ENCODE results near the gene UBE2J2. TPM values are rescaled to one million over a fixed set of nuclear protein-coding genes. Genes with fewer than 3 reads are reported as not detected.

The UBE2J2 gene
- total RNA-seq, 1 experiment from 2014 or later: 62.1 TPM

- no peaks in the 10 kb centered on the region for H3K9me3 Mint-ChIP-seq (ENCODE audit: unreplicated experiment)
- no peak overlapping the region for H3K27ac Mint-ChIP-seq (ENCODE audit: low read depth, unreplicated experiment)
- H3K36me3 Mint-ChIP-seq (ENCODE audit: insufficient read depth, unreplicated experiment): peaks cover 83% of the 10 kb centered on the region
- POLR2A ChIA-PET: no interaction called here
- no peaks in the 10 kb centered on the region for H3K27me3 Mint-ChIP-seq (ENCODE audit: insufficient read depth, unreplicated experiment)
- CTCF ChIA-PET: interaction anchor here (0.6 to 1.5 kb wide), 2 partner anchors 21 to 88 kb away, joined by 3 read pairs; no protein-coding TSS in a partner anchor
- BruUV-seq (replicated peaks): no TSS peak
- no peak for DNase-seq (ENCODE audit: unreplicated experiment)
- no peak overlapping the region for H3K4me3 Mint-ChIP-seq (ENCODE audit: unreplicated experiment)
- intact Hi-C loops (cut with micrococcal nuclease): no loop called here
- no peak for TF ChIP-seq CTCF (IDR thresholded peaks at IDR 0.05; ENCODE audit: unreplicated experiment)
- peaks cover 5% of the 10 kb centered on the region for H3K4me1 Mint-ChIP-seq (ENCODE audit: insufficient read depth, unreplicated experiment)
Measured at GRCh38 chr1:1314237-1314586, 40.6 kb upstream of the UBE2J2 start.

- peaks cover 80% of the 10 kb centered on the region for H3K36me3 Mint-ChIP-seq (ENCODE audit: insufficient read depth, unreplicated experiment)
- BruUV-seq (replicated peaks): no TSS peak
Measured at GRCh38 chr1:1313500-1314236, 40.0 kb upstream of the UBE2J2 start.

GRCh38 chr1:1312450-1313314 lies 39.0 kb upstream of the UBE2J2 start:
- intact Hi-C loops (cut with micrococcal nuclease): no loop called here

More at GRCh38 chr1:1313500-1314236, 40.0 kb upstream of the UBE2J2 start:
- peaks cover 5% of the 10 kb centered on the region for H3K4me1 Mint-ChIP-seq (ENCODE audit: insufficient read depth, unreplicated experiment)
- no peak overlapping the region for H3K4me3 Mint-ChIP-seq (ENCODE audit: unreplicated experiment)
- ChIA-PET POLR2A (no interaction called here), CTCF (interaction anchor here (0.7 to 1.5 kb wide), 3 partner anchors 88 to 264 kb away, joined by 3 to 5 read pairs (median 4); no protein-coding TSS in a partner anchor)
- no peak for TF ChIP-seq CTCF (IDR thresholded peaks at IDR 0.05; ENCODE audit: unreplicated experiment)
- no peak overlapping the region for H3K27ac Mint-ChIP-seq (ENCODE audit: low read depth, unreplicated experiment)
- intact Hi-C loops (cut with micrococcal nuclease): no loop called here
- H3K27me3 Mint-ChIP-seq (ENCODE audit: insufficient read depth, unreplicated experiment): no peaks in the 10 kb centered on the region
- no peaks in the 10 kb centered on the region for H3K9me3 Mint-ChIP-seq (ENCODE audit: unreplicated experiment)
- DNase-seq (ENCODE audit: unreplicated experiment): no peak

More at GRCh38 chr1:1312450-1313314, 39.0 kb upstream of the UBE2J2 start:
- no peak for TF ChIP-seq CTCF (IDR thresholded peaks at IDR 0.05; ENCODE audit: unreplicated experiment)
- ChIA-PET CTCF (interaction anchor here (0.7 kb wide), 2 partner anchors 193 to 263 kb away, joined by 4 to 5 read pairs; no protein-coding TSS in a partner anchor), POLR2A (interaction anchor here (0.7 kb wide), 1 partner anchor 530 kb away, joined by 3 read pairs; no protein-coding TSS in a partner anchor)
- no peak overlapping the region for H3K27ac Mint-ChIP-seq (ENCODE audit: low read depth, unreplicated experiment)
- peaks cover 70% of the 10 kb centered on the region for H3K36me3 Mint-ChIP-seq (ENCODE audit: insufficient read depth, unreplicated experiment)
- H3K27me3 Mint-ChIP-seq (ENCODE audit: insufficient read depth, unreplicated experiment): no peaks in the 10 kb centered on the region
- no peaks in the 10 kb centered on the region for H3K9me3 Mint-ChIP-seq (ENCODE audit: unreplicated experiment)
- no peak for DNase-seq (ENCODE audit: unreplicated experiment)
- peaks cover 5% of the 10 kb centered on the region for H3K4me1 Mint-ChIP-seq (ENCODE audit: insufficient read depth, unreplicated experiment)
- no peak overlapping the region for H3K4me3 Mint-ChIP-seq (ENCODE audit: unreplicated experiment)
- no TSS peak for BruUV-seq (replicated peaks)

Data from MCF 10A (cell line).